Measurements from ENCODE around the gene ERG. TPM values are rescaled to one million over a fixed set of nuclear protein-coding genes. Genes with fewer than 3 reads are reported as not detected.

The ERG gene
- total RNA-seq, 8 experiments from 2014 or later, result 0.09 to 0.97 (median 0.51) TPM; not detected in 1

DNA sequence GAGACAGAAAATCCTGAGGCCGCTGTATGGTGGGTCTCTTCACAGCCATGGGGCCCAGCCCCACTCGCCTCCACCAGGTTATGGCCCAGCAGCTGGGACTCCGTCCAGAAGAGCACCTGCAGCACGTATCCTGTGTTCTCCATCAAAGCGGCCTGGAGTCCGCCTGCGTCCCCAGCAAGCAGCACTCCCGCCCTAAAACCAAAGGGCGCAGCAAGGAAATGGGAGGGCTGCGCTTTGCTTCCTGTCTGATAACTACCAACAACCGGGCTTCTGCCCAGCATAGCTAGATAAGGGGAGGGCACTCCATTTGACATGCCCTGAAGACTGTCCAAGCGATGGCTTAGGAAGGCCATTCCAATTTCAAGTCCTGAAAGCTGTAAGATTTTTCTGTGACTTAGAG, 121.6 kb downstream of the ERG start:
- in situ Hi-C loops (cut with MboI; ENCODE audit: low pct_unique_long_range_greater_than_20kb in 2 of 9, low sequenced_read_pairs in 9 of 9, unreplicated experiment in 9 of 9), result no loop called here
- Histone ChIP-seq H3K4me3 (no peak overlapping the region), H3K4me1 (replicated peaks in 1 of 2) (peaks cover 0 to 6% of the 10 kb centered on the region in 2 donors), H3K27ac (no peak overlapping the region)
- no peak for ATAC-seq (replicated peaks in 6 of 8)
- WGBS, 10 experiments, result 64 to 100% (median 83%) methylated on average over 1 to 9 of the region's 12 CpGs; no CpG with 5 or more reads in 3 of the 10 experiments

- H3K4me3 ChIP-seq, result no peak overlapping the region
- in situ Hi-C loops (cut with MboI; ENCODE audit: low pct_unique_long_range_greater_than_20kb in 2 of 9, low sequenced_read_pairs in 9 of 9, unreplicated experiment in 9 of 9), result no loop called here
- peaks cover 0 to 6% of the 10 kb centered on the region in 2 donors for H3K4me1 ChIP-seq (replicated peaks in 1 of 2)
- H3K27ac ChIP-seq, result no peak overlapping the region
- ATAC-seq (replicated peaks in 6 of 8), result no peak
- WGBS, 10 experiments, result 80 to 100% (median 84%) methylated on average over 1 to 9 of the region's 11 CpGs; no CpG with 5 or more reads in 1 of the 10 experiments
Measured at GRCh38 chr21:38376235-38376634, 122.0 kb downstream of the ERG start.

GRCh38 chr21:38367646-38368045, 130.6 kb downstream of the ERG start:
- ATAC-seq (replicated peaks in 6 of 8), result no peak
- H3K27ac ChIP-seq, result no peak overlapping the region
- H3K4me3 ChIP-seq, result no peak overlapping the region
- 80 to 100% (median 90%) methylated on average over 1 to 3 of the region's 4 CpGs; no CpG with 5 or more reads in 3 of the 10 experiments for WGBS, 10 experiments
- in situ Hi-C loops (cut with MboI; ENCODE audit: low pct_unique_long_range_greater_than_20kb in 2 of 9, low sequenced_read_pairs in 9 of 9, unreplicated experiment in 9 of 9), result loop anchor here in 6 of 9 experiments (25.0 kb wide), 4 partner anchors 205 to 680 kb away; no protein-coding TSS in a partner anchor
- H3K4me1 ChIP-seq (replicated peaks in 1 of 2), result no peaks in the 10 kb centered on the region

DNA sequence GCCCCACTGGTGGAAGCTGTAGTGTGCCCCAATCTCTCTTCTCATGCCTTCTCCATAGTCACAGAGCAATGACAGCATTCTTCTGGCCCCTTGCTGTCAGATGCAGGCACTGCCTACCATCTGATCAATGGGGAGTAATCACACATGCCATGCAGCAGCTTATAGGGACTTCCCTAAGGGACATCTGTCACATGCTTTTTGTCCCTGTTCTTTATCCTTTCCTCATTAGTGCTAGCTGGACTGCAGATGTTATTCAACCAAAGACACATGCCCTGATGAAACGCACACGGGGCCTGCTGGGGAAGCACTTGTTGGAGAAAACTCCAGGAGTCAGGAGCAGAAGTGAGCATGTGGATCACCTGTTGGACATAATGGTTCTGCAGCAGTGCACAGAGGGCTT, 132.8 kb downstream of the ERG start:
- in situ Hi-C loops (cut with MboI; ENCODE audit: low pct_unique_long_range_greater_than_20kb in 2 of 9, low sequenced_read_pairs in 9 of 9, unreplicated experiment in 9 of 9), result loop anchor here in 6 of 9 experiments (25.0 kb wide), 4 partner anchors 203 to 678 kb away; no protein-coding TSS in a partner anchor
- Histone ChIP-seq H3K4me1 (replicated peaks in 1 of 2) (no peaks in the 10 kb centered on the region), H3K27ac (no peak overlapping the region), H3K4me3 (no peak overlapping the region)
- no peak for ATAC-seq (replicated peaks in 6 of 8)
- 8 to 90% (median 40%) methylated on average over 1 to 2 of the region's 2 CpGs; no CpG with 5 or more reads in 6 of the 10 experiments for WGBS, 10 experiments

GRCh38 chr21:38363693-38364092, 134.6 kb downstream of the ERG start:
- H3K4me3 ChIP-seq, result no peak overlapping the region
- H3K4me1 ChIP-seq (replicated peaks in 1 of 2), result no peaks in the 10 kb centered on the region
- in situ Hi-C loops (cut with MboI; ENCODE audit: low pct_unique_long_range_greater_than_20kb in 2 of 9, low sequenced_read_pairs in 9 of 9, unreplicated experiment in 9 of 9), result loop anchor here in 6 of 9 experiments (25.0 kb wide), 4 partner anchors 201 to 676 kb away; no protein-coding TSS in a partner anchor
- 38 to 100% (median 68%) methylated on average over 1 of the region's 1 CpG; no CpG with 5 or more reads in 6 of the 10 experiments for WGBS, 10 experiments
- no peak for ATAC-seq (replicated peaks in 6 of 8)
- no peak overlapping the region for H3K27ac ChIP-seq

DNA sequence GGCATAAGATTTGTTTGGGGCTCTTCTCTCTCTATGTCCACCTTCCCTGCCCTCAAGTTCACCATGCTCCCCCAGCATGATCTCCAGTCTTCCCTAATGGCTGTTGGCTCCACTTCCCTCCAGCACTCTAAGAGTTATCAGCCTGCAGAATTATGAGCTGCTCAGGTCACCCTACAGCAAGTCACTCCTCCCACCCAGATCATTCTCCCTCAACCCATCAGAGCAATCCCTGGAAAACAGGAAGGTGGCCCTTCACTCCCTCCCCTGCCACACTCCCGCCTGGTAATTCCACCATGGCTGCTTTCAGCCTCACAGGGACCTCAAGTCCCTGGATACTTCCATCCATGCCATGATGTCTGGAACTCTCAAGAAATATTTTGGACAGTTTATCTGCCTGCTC, 137.0 kb downstream of the ERG start:
- in situ Hi-C loops (cut with MboI; ENCODE audit: low pct_unique_long_range_greater_than_20kb in 2 of 9, low sequenced_read_pairs in 9 of 9, unreplicated experiment in 9 of 9), result loop anchor here in 6 of 9 experiments (25.0 kb wide), 4 partner anchors 199 to 674 kb away; no protein-coding TSS in a partner anchor

GRCh38 chr21:38359835-38360234, 138.4 kb downstream of the ERG start:
- WGBS, 10 experiments, result 20 to 90% (median 56%) methylated on average over 2 to 5 of the region's 7 CpGs; no CpG with 5 or more reads in 4 of the 10 experiments
- in situ Hi-C loops (cut with MboI; ENCODE audit: low pct_unique_long_range_greater_than_20kb in 2 of 9, low sequenced_read_pairs in 9 of 9, unreplicated experiment in 9 of 9), result loop anchor here in 6 of 9 experiments (10.0 to 25.0 kb wide), 5 partner anchors 195 to 673 kb away; no protein-coding TSS in a partner anchor
- H3K27ac ChIP-seq, result no peak overlapping the region
- no peak overlapping the region for H3K4me3 ChIP-seq
- no peaks in the 10 kb centered on the region for H3K4me1 ChIP-seq (replicated peaks in 1 of 2)
- no peak for ATAC-seq (replicated peaks in 6 of 8)

More for the DNA sequence above, 137.0 kb downstream of the ERG start:
- H3K4me3 ChIP-seq, result no peak overlapping the region
- H3K27ac ChIP-seq, result no peak overlapping the region
- H3K4me1 ChIP-seq (replicated peaks in 1 of 2), result no peaks in the 10 kb centered on the region
- no peak for ATAC-seq (replicated peaks in 6 of 8)
- WGBS, 10 experiments, result 57 to 86% (median 67%) methylated on average over 1 of the region's 1 CpG; no CpG with 5 or more reads in 7 of the 10 experiments

DNA sequence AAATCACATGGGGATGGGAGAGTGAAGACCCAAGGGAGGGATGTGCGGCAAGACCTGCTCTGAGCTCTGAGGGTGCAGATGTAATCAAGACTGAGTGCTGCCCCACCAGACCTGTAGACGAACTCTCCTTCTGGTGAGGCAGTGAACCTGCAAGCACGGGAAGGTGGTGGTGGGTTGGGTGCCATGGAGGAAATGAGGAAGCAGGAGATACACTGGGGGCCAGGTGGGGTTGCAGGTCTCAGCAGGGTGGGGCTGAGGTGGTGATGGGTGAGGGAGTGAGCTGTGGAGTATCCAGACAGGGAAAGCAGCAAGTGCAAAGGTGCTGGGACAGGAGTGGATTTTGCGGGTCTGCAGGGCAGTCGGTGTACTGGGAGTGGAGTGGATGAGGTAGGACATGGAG, 139.2 kb downstream of the ERG start:
- 50 to 100% (median 83%) methylated on average over 1 to 3 of the region's 5 CpGs; no CpG with 5 or more reads in 5 of the 10 experiments for WGBS, 10 experiments
- Histone ChIP-seq H3K4me3 (no peak overlapping the region), H3K4me1 (replicated peaks in 1 of 2) (no peaks in the 10 kb centered on the region), H3K27ac (no peak overlapping the region)
- in situ Hi-C loops (cut with MboI; ENCODE audit: low pct_unique_long_range_greater_than_20kb in 2 of 9, low sequenced_read_pairs in 9 of 9, unreplicated experiment in 9 of 9), result loop anchor here in 6 of 9 experiments (10.0 to 25.0 kb wide), 5 partner anchors 194 to 672 kb away; no protein-coding TSS in a partner anchor
- no peak for ATAC-seq (replicated peaks in 6 of 8)

GRCh38 chr21:38358666-38359065, 139.6 kb downstream of the ERG start:
- no peak for ATAC-seq (replicated peaks in 6 of 8)
- in situ Hi-C loops (cut with MboI; ENCODE audit: low pct_unique_long_range_greater_than_20kb in 2 of 9, low sequenced_read_pairs in 9 of 9, unreplicated experiment in 9 of 9), result loop anchor here in 6 of 9 experiments (10.0 to 25.0 kb wide), 5 partner anchors 194 to 671 kb away; no protein-coding TSS in a partner anchor

DNA sequence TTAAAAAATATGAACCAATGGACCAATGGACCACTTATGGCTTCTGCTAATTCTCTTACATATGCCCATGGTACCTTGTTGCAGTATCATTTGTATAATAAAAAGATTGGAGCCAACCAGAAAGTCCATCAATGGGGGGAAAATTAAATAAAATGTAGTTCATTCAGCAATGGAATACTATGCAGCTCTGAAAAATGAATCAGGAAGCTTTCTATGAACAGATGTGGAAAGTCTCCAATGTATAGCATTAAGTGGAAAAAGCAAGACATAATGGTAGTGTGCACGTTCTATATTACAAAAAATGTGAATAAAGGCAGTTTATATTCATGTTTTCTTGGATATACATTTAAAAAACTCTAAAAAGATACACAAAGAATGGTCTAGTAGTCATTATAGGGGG, 140.2 kb downstream of the ERG start:
- in situ Hi-C loops (cut with MboI; ENCODE audit: low pct_unique_long_range_greater_than_20kb in 2 of 9, low sequenced_read_pairs in 9 of 9, unreplicated experiment in 9 of 9), result loop anchor here in 6 of 9 experiments (10.0 to 25.0 kb wide), 5 partner anchors 193 to 671 kb away; no protein-coding TSS in a partner anchor
- no peak for ATAC-seq (replicated peaks in 6 of 8)
- no peaks in the 10 kb centered on the region for H3K4me1 ChIP-seq (replicated peaks in 1 of 2)
- no peak overlapping the region for H3K4me3 ChIP-seq
- 0 to 69% (median 31%) methylated on average over 1 of the region's 1 CpG; no CpG with 5 or more reads in 2 of the 10 experiments for WGBS, 10 experiments
- no peak overlapping the region for H3K27ac ChIP-seq

More at GRCh38 chr21:38358666-38359065, 139.6 kb downstream of the ERG start:
- H3K27ac ChIP-seq, result no peak overlapping the region
- H3K4me3 ChIP-seq, result no peak overlapping the region
- no peaks in the 10 kb centered on the region for H3K4me1 ChIP-seq (replicated peaks in 1 of 2)
- 0 to 100% (median 78%) methylated on average over 1 to 2 of the region's 3 CpGs; no CpG with 5 or more reads in 4 of the 10 experiments for WGBS, 10 experiments

DNA sequence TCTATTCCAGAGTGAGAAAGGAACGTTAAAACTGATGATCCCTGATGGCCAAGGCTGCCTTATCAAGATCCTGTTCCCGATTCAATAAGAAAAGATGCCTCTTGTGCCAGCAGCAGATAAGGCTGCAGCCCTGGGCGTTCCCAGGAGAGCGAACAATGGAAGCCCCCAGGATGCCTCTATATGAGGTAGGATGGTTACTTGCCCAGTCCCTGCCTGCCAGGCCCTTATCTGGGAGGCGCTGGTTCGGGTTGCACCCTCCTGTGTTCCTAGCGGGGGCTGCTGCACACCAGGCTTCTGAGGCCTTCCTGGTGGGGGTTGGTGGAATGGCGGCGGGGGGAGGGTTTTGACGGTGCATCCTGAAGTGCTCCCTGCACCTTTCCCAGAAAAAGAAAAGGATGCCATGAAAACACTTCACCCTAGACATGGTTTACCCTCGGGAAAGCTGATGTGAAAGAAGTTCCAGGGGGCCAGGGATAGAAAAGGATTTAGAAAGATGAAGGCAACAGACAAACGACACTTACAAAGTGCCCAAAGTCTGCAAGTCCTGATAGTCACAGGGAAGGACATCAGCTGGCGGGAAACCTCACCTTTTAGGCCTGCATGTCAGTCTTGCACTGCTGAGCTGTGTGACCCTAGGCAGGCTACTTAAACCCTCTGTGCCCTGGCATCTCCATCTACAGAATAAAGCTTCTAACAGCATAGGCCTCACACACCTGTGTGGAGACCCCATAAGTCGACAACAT, 141.2 kb downstream of the ERG start:
- Histone ChIP-seq H3K4me3 (no peak overlapping the region), H3K27ac (no peak overlapping the region), H3K4me1 (replicated peaks in 1 of 2) (no peaks in the 10 kb centered on the region)
- no peak for ATAC-seq (replicated peaks in 6 of 8)
- 0 to 100% (median 68%) methylated on average over 1 to 7 of the region's 14 CpGs; no CpG with 5 or more reads in 1 of the 10 experiments for WGBS, 10 experiments
- in situ Hi-C loops (cut with MboI; ENCODE audit: low pct_unique_long_range_greater_than_20kb in 2 of 9, low sequenced_read_pairs in 9 of 9, unreplicated experiment in 9 of 9), result loop anchor here in 6 of 9 experiments (10.0 to 25.0 kb wide), 5 partner anchors 192 to 670 kb away; no protein-coding TSS in a partner anchor

GRCh38 chr21:38355992-38356781, 142.1 kb downstream of the ERG start:
- WGBS, 10 experiments, result 0 to 33% (median 2%) methylated on average over 2 to 12 of the region's 20 CpGs; no CpG with 5 or more reads in 1 of the 10 experiments
- Histone ChIP-seq H3K4me3 (no peak overlapping the region), H3K4me1 (replicated peaks in 1 of 2) (no peaks in the 10 kb centered on the region), H3K27ac (no peak overlapping the region)
- ATAC-seq (replicated peaks in 6 of 8), result peak; percentile 90 to 98 (median 93)
- in situ Hi-C loops (cut with MboI; ENCODE audit: low pct_unique_long_range_greater_than_20kb in 2 of 9, low sequenced_read_pairs in 9 of 9, unreplicated experiment in 9 of 9), result loop anchor here in 6 of 9 experiments (10.0 to 25.0 kb wide), 5 partner anchors 191 to 669 kb away; no protein-coding TSS in a partner anchor

All from motor neuron (in vitro differentiated cells).